T-cell (primary cell): ENCODE data around the gene CCNJL. TPM values are rescaled to one million over a fixed set of nuclear protein-coding genes. Genes with fewer than 3 reads are reported as not detected.

Experiments
- ATAC-seq, 4 experiments: fragments of 200-7000 bp in 3 of 4; fragments of 150-1000 bp in 1 of 4; cut with Tn5 transposase; replicated peaks in 1 of 4; 1 replicate in 3 of 4; 2 replicates in 1 of 4; pipeline ENCODE4 v1.10.0; 2021; ENCODE audit warnings: moderate library complexity in 3 of 4, mild to moderate bottlenecking in 2 of 4, moderate number of reproducible peaks in 1 of 4
- CTCF ChIA-PET, 2 donors: fragments of 300-600 bp; sonication (Branson Sonifier 250); formaldehyde crosslinking; loops; one replicate each; lab custom pipeline; 2022; ENCODE audit warnings: antibody characterized with exemption in 2 of 2; lab: Charles Lee
- POLR2A ChIA-PET, 2 donors: fragments of 300-600 bp; sonication (Branson Sonifier 250); formaldehyde crosslinking; loops; one replicate each; lab custom pipeline; 2022; ENCODE audit warnings: antibody characterized with exemption in 2 of 2; lab: Charles Lee
- DNase-seq, 35 experiments: peaks; one replicate each; pipeline versions ENCODE4 v3.0.0 to v3.0.0-alpha.2; 2013 to 2023
- H3K27ac ChIP-seq: one replicate; pipeline ENCODE4 v1.5.1; 2013; ENCODE audit warnings: low read length
- H3K27me3 ChIP-seq, 2 experiments: replicated peaks in 1 of 2; 1 replicate in 1 of 2; 2 replicates in 1 of 2; pipeline versions ENCODE4 v1.6.1 to v1.7.0; 2013; ENCODE audit warnings: low read length in 1 of 2, mixed read lengths in 1 of 2; ENCODE audit not compliant: control insufficient read depth in 2 of 2, insufficient read depth in 2 of 2; ENCODE audit errors: extremely low read depth in 1 of 2
- H3K36me3 ChIP-seq, 2 donors: 1 replicate in 1 of 2; 2 replicates in 1 of 2; pipeline versions ENCODE4 v1.6.1 to v1.7.0; 2013; ENCODE audit warnings: low read length in 1 of 2; ENCODE audit not compliant: control insufficient read depth in 2 of 2, insufficient read depth in 1 of 2; ENCODE audit errors: extremely low read depth in 1 of 2
- H3K4me1 ChIP-seq, 2 experiments: 1 replicate in 1 of 2; 2 replicates in 1 of 2; pipeline versions ENCODE4 v1.6.1 to v1.7.0; 2013; ENCODE audit warnings: low read length in 2 of 2, mixed read lengths in 1 of 2; ENCODE audit not compliant: insufficient read depth in 2 of 2, control insufficient read depth in 1 of 2; ENCODE audit errors: extremely low read depth in 1 of 2
- H3K4me3 ChIP-seq, 2 donors: 1 replicate in 1 of 2; 2 replicates in 1 of 2; pipeline versions ENCODE4 v1.5.1 to v1.7.0; 2013; ENCODE audit warnings: mild to moderate bottlenecking in 2 of 2, low read length in 1 of 2, moderate library complexity in 1 of 2; ENCODE audit not compliant: control insufficient read depth in 1 of 2; ENCODE audit errors: extremely low read depth in 1 of 2
- H3K9me3 ChIP-seq: 2 replicates; pipeline ENCODE4 v1.7.0; 2013
- H3K27ac Mint-ChIP-seq, 2 donors: one replicate each; pipeline ENCODE4 v1.8.0; 2020 to 2021; ENCODE audit warnings: mild to moderate bottlenecking in 2 of 2, mixed read lengths in 2 of 2
- H3K27me3 Mint-ChIP-seq, 2 donors: one replicate each; pipeline ENCODE4 v1.8.0; 2021 to 2022; ENCODE audit warnings: mixed read lengths in 2 of 2
- H3K36me3 Mint-ChIP-seq: one replicate; pipeline ENCODE4 v1.8.0; 2021; ENCODE audit warnings: mixed read lengths
- H3K4me1 Mint-ChIP-seq, 3 donors: one replicate each; pipeline ENCODE4 v1.8.0; 2020 to 2022; ENCODE audit warnings: mixed read lengths in 3 of 3, mild to moderate bottlenecking in 1 of 3
- H3K4me3 Mint-ChIP-seq, 3 donors: one replicate each; pipeline ENCODE4 v1.8.0; 2020 to 2022; ENCODE audit warnings: mild to moderate bottlenecking in 3 of 3, mixed read lengths in 3 of 3, moderate library complexity in 3 of 3
- H3K9me3 Mint-ChIP-seq, 3 donors: one replicate each; pipeline ENCODE4 v1.8.0; 2020 to 2022; ENCODE audit warnings: mixed read lengths in 3 of 3
- WGBS: methylation state at CpG from one replicate; pipeline ENCODE4 v1.1.5; 2013; ENCODE audit warnings: missing lambda C conversion rate; ENCODE audit not compliant: insufficient coverage; 5-methylcytosine and 5-hydroxymethylcytosine counted together
- total RNA-seq, 35 experiments: library from RNA in 6 of 35; stranded (reverse) in 6 of 35; fragments of 120-200 nt in 1 of 35; gene quantifications; one replicate each; pipeline versions ENCODE4 v1.2.1 to v1.2.4 and lab custom pipeline; 2013 to 2026

Gene CCNJL
- total RNA-seq, 5 donors from 2014 or later (not counting 1 experiment from before 2014, with no cell fraction given): 0.33 to 0.41 (median 0.35) TPM; not detected in 2

GRCh38 chr5:160268121-160268520, 44.2 kb downstream of the CCNJL start:
- Histone ChIP-seq H3K36me3 (no peaks in the 10 kb centered on the region), H3K4me3 (no peak overlapping the region), H3K9me3 (no peaks in the 10 kb centered on the region), H3K27ac (no peak overlapping the region), H3K27me3 (peaks cover 0 to 18% of the 10 kb centered on the region in 2 experiments), H3K4me1 (peaks cover 0 to 3% of the 10 kb centered on the region in 2 experiments)
- H3K36me3 Mint-ChIP-seq: no peaks in the 10 kb centered on the region
- H3K4me3 Mint-ChIP-seq: no peak overlapping the region
- 86% methylated on average over 5 of the region's 5 CpGs for WGBS
- ATAC-seq (no peak), DNase-seq (no peak)
- peaks cover 0 to 7% of the 10 kb centered on the region in 2 donors for H3K27me3 Mint-ChIP-seq
- ChIA-PET CTCF (no interaction called here), POLR2A (no interaction called here)
- no peak overlapping the region for H3K27ac Mint-ChIP-seq
- no peaks in the 10 kb centered on the region for H3K9me3 Mint-ChIP-seq
- H3K4me1 Mint-ChIP-seq: peaks cover 4 to 10% (median 4%) of the 10 kb centered on the region in 3 donors

- Histone ChIP-seq H3K27ac (no peak overlapping the region), H3K27me3 (peaks cover 0 to 21% of the 10 kb centered on the region in 2 experiments), H3K4me3 (no peak overlapping the region), H3K9me3 (no peaks in the 10 kb centered on the region), H3K4me1 (peaks cover 0 to 5% of the 10 kb centered on the region in 2 experiments), H3K36me3 (no peaks in the 10 kb centered on the region)
- no CpG with 5 or more reads among the region's 9 CpGs for WGBS
- H3K4me1 Mint-ChIP-seq: peaks cover 6 to 15% (median 8%) of the 10 kb centered on the region in 3 donors
- H3K9me3 Mint-ChIP-seq: no peaks in the 10 kb centered on the region
- H3K4me3 Mint-ChIP-seq: no peak overlapping the region
- DNase-seq: no peak
- ChIA-PET POLR2A (no interaction called here), CTCF (no interaction called here)
- no peak overlapping the region for H3K27ac Mint-ChIP-seq
- H3K36me3 Mint-ChIP-seq: no peaks in the 10 kb centered on the region
- H3K27me3 Mint-ChIP-seq: peaks cover 0 to 7% of the 10 kb centered on the region in 2 donors
- ATAC-seq: no peak
Measured at GRCh38 chr5:160266752-160267345, 45.5 kb downstream of the CCNJL start.

- peaks cover 4 to 10% of the 10 kb centered on the region in 2 donors for H3K27me3 Mint-ChIP-seq
- no peaks in the 10 kb centered on the region for H3K36me3 ChIP-seq
- CTCF ChIA-PET: interaction anchor here in 1 of 2 donors (0.6 kb wide), 1 partner anchor 10 kb away, joined by 3 read pairs; no protein-coding TSS in a partner anchor
- H3K27me3 ChIP-seq: peaks cover 0 to 27% of the 10 kb centered on the region in 2 experiments
- no peak overlapping the region for H3K27ac Mint-ChIP-seq
- no peak overlapping the region for H3K27ac ChIP-seq
- DNase-seq: no peak
- H3K4me1 ChIP-seq: peaks cover 0 to 4% of the 10 kb centered on the region in 2 experiments
- POLR2A ChIA-PET: interaction anchor here in 1 of 2 donors (0.5 kb wide), 1 partner anchor 40 kb away, joined by 3 read pairs; no protein-coding TSS in a partner anchor
- H3K4me3 Mint-ChIP-seq: no peak overlapping the region
- H3K36me3 Mint-ChIP-seq: no peaks in the 10 kb centered on the region
- no peaks in the 10 kb centered on the region for H3K9me3 ChIP-seq
- peaks cover 2 to 15% (median 5%) of the 10 kb centered on the region in 3 donors for H3K4me1 Mint-ChIP-seq
- H3K4me3 ChIP-seq: no peak overlapping the region
- H3K9me3 Mint-ChIP-seq: no peaks in the 10 kb centered on the region
- no peak for ATAC-seq
- 71% methylated on average over 3 of the region's 5 CpGs for WGBS
Measured at GRCh38 chr5:160266044-160266443, 46.3 kb downstream of the CCNJL start.

DNA sequence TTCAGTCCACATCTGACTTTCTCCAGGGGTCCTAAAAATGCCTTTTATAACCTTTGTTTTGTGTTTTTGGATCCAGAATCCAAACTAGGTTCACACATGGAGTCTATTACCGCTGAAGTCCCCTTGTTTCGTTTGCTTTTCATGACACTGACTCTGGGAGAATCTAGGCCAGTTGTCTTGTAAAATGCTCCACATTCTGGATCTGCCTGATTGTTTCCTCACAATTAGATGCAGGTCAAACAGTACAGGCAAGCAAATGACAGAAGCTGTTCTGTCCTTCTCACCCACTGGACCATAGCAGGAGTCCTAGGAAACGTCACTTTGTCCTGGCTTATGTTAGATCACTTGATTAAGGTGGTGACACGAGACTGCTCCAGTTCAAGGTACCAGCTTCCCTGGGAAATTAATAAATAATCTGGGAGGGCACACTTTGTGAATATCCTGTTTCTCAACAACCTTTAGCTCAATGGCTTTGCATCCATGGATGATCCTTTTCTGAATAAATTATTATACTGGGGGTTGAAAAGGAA, 49.0 kb downstream of the CCNJL start:
- Histone ChIP-seq H3K27ac (no peak overlapping the region), H3K27me3 (peaks cover 0 to 35% of the 10 kb centered on the region in 2 experiments), H3K36me3 (no peaks in the 10 kb centered on the region), H3K4me3 (no peak overlapping the region), H3K4me1 (peaks cover 0 to 2% of the 10 kb centered on the region in 2 experiments), H3K9me3 (no peaks in the 10 kb centered on the region)
- H3K4me3 Mint-ChIP-seq: no peak overlapping the region
- H3K4me1 Mint-ChIP-seq: peaks cover 2 to 15% (median 5%) of the 10 kb centered on the region in 3 donors
- H3K27ac Mint-ChIP-seq: no peak overlapping the region
- ATAC-seq (no peak), DNase-seq (no peak)
- no peaks in the 10 kb centered on the region for H3K36me3 Mint-ChIP-seq
- peaks cover 4 to 10% of the 10 kb centered on the region in 2 donors for H3K27me3 Mint-ChIP-seq
- WGBS: 78% methylated on average over 2 of the region's 4 CpGs
- ChIA-PET POLR2A (no interaction called here), CTCF (interaction anchor here (0.6 to 0.7 kb wide), 2 partner anchors 10 to 105 kb away, joined by 4 to 5 read pairs; no protein-coding TSS in a partner anchor)
- H3K9me3 Mint-ChIP-seq: no peaks in the 10 kb centered on the region

GRCh38 chr5:160262151-160263074, 50.0 kb downstream of the CCNJL start:
- Histone ChIP-seq H3K36me3 (no peaks in the 10 kb centered on the region), H3K9me3 (no peaks in the 10 kb centered on the region), H3K27ac (no peak overlapping the region), H3K27me3 (peaks cover 0 to 35% of the 10 kb centered on the region in 2 experiments), H3K4me3 (no peak overlapping the region), H3K4me1 (peaks cover 0 to 2% of the 10 kb centered on the region in 2 experiments)
- peaks cover 2 to 15% (median 5%) of the 10 kb centered on the region in 3 donors for H3K4me1 Mint-ChIP-seq
- POLR2A ChIA-PET: no interaction called here
- H3K27me3 Mint-ChIP-seq: peaks cover 4 to 9% of the 10 kb centered on the region in 2 donors
- no peak overlapping the region for H3K27ac Mint-ChIP-seq
- CTCF ChIA-PET: no interaction called here
- no peak overlapping the region for H3K4me3 Mint-ChIP-seq
- H3K9me3 Mint-ChIP-seq: no peaks in the 10 kb centered on the region
- 46% methylated on average over 15 of the region's 16 CpGs for WGBS
- ATAC-seq (no peak), DNase-seq (no peak)
- H3K36me3 Mint-ChIP-seq: no peaks in the 10 kb centered on the region
